Measurements from ENCODE around the gene LTB4R2. TPM values are rescaled to one million over a fixed set of nuclear protein-coding genes. Genes with fewer than 3 reads are reported as not detected.

LTB4R2 gene
- total RNA-seq, 1 experiment from 2014 or later: 12.9 TPM

- TF ChIP-seq ZNF425 (CRISPR knock-in tag; conservative IDR thresholded peaks at IDR 0.05) (no peak), SP1 (CRISPR knock-in tag; conservative IDR thresholded peaks at IDR 0.05) (no peak), ZNF396 (CRISPR knock-in tag; IDR thresholded peaks at IDR 0.05; ENCODE audit: borderline replicate concordance) (no peak), JAZF1 (CRISPR knock-in tag; IDR thresholded peaks at IDR 0.05) (no peak), MLX (CRISPR knock-in tag; IDR thresholded peaks at IDR 0.05) (no peak), ARID4B (CRISPR knock-in tag; IDR thresholded peaks at IDR 0.05; ENCODE audit: borderline replicate concordance) (no peak), FOXJ3 (CRISPR knock-in tag; IDR thresholded peaks at IDR 0.05; ENCODE audit: borderline replicate concordance) (no peak), CDX4 (CRISPR knock-in tag; IDR thresholded peaks at IDR 0.05; ENCODE audit: borderline replicate concordance) (no peak), RELA (CRISPR knock-in tag; IDR thresholded peaks at IDR 0.05; ENCODE audit: borderline replicate concordance) (no peak), OVOL2 (CRISPR knock-in tag; IDR thresholded peaks at IDR 0.05; ENCODE audit: borderline replicate concordance) (no peak), ATF2 (CRISPR knock-in tag; IDR thresholded peaks at IDR 0.05; ENCODE audit: borderline replicate concordance, low read depth) (no peak)
- TF ChIP-seq, protein P1, sequence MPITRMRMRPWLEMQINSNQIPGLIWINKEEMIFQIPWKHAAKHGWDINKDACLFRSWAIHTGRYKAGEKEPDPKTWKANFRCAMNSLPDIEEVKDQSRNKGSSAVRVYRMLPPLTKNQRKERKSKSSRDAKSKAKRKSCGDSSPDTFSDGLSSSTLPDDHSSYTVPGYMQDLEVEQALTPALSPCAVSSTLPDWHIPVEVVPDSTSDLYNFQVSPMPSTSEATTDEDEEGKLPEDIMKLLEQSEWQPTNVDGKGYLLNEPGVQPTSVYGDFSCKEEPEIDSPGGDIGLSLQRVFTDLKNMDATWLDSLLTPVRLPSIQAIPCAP (CRISPR knock-in tag; IDR thresholded peaks at IDR 0.05): no peak
Observed at GRCh38 chr14:24325041-24325530, 15.1 kb downstream of the LTB4R2 start (continued).

DNA sequence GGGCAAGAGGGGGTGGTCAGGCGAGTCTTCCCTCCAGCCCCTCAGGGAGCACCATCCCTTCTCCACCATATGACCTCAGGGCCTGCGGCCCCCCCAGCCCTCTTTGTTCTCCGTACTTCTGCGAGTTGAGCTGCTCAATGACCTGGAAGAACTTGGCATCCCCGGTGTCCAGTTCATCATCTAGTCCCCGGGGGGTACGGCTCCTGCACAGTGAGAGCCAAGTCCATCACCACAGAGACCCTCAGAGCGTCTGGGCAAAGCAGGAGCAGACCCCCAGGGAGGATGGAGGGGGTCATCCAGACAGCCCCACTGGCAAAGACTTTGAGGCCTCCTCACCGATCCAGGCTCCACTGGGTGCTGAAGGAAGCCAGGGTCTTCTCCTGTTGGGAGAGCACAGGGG, 16.0 kb downstream of the LTB4R2 start:
- ChIA-PET POLR2A (no interaction called here), CTCF (interaction anchor here (0.7 to 17.1 kb wide), 3 partner anchors 19 to 102 kb away, joined by 4 to 518 read pairs (median 5); partner anchors contain the start of genes CBLN3 and KHNYN)
- H3K9me3 Mint-ChIP-seq: no peaks in the 10 kb centered on the region
- ATAC-seq: no peak
- H3K36me3 Mint-ChIP-seq: no peaks in the 10 kb centered on the region
- H3K4me3 Mint-ChIP-seq: no peak overlapping the region
- no peak for DNase-seq (ENCODE audit: low spot score)
- H3K4me1 Mint-ChIP-seq: no peaks in the 10 kb centered on the region; the same call in 1 of the 2 replicates
- no peak overlapping the region for H3K27ac Mint-ChIP-seq
- H3K27me3 Mint-ChIP-seq (ENCODE audit: low read depth): peaks cover 76% of the 10 kb centered on the region
- TF ChIP-seq TEAD4 (CRISPR knock-in tag; IDR thresholded peaks at IDR 0.05) (no peak), ZBTB21 (CRISPR knock-in tag; IDR thresholded peaks at IDR 0.05; ENCODE audit: borderline replicate concordance) (no peak), ZNF425 (CRISPR knock-in tag; conservative IDR thresholded peaks at IDR 0.05) (no peak), EMX1 (CRISPR knock-in tag; IDR thresholded peaks at IDR 0.05) (no peak), IRF2 (CRISPR knock-in tag; IDR thresholded peaks at IDR 0.05; ENCODE audit: borderline replicate concordance, low read depth) (no peak)
- TF ChIP-seq, protein P2, sequence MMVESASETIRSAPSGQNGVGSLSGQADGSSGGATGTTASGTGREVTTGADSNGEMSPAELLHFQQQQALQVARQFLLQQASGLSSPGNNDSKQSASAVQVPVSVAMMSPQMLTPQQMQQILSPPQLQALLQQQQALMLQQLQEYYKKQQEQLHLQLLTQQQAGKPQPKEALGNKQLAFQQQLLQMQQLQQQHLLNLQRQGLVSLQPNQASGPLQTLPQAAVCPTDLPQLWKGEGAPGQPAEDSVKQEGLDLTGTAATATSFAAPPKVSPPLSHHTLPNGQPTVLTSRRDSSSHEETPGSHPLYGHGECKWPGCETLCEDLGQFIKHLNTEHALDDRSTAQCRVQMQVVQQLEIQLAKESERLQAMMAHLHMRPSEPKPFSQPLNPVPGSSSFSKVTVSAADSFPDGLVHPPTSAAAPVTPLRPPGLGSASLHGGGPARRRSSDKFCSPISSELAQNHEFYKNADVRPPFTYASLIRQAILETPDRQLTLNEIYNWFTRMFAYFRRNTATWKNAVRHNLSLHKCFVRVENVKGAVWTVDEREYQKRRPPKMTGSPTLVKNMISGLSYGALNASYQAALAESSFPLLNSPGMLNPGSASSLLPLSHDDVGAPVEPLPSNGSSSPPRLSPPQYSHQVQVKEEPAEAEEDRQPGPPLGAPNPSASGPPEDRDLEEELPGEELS (CRISPR knock-in tag; IDR thresholded peaks at IDR 0.05): no peak
- TF ChIP-seq, protein P3, sequence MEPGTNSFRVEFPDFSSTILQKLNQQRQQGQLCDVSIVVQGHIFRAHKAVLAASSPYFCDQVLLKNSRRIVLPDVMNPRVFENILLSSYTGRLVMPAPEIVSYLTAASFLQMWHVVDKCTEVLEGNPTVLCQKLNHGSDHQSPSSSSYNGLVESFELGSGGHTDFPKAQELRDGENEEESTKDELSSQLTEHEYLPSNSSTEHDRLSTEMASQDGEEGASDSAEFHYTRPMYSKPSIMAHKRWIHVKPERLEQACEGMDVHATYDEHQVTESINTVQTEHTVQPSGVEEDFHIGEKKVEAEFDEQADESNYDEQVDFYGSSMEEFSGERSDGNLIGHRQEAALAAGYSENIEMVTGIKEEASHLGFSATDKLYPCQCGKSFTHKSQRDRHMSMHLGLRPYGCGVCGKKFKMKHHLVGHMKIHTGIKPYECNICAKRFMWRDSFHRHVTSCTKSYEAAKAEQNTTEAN (CRISPR knock-in tag; IDR thresholded peaks at IDR 0.05): no peak

Data from WTC11 (cell line).